Hippocampal formation (tissue), 2 donors: ENCODE measurements around the gene MLLT10.

ENCODE experiments used
- DNase-seq, 2 donors: peaks; one replicate each; lab custom pipeline; 2025; lab: John Stamatoyannopoulos, UW

The MLLT10 gene

GRCh38 chr10:21791276-21791675 lies 257.2 kb downstream of the MLLT10 start:
- no peak for DNase-seq
